ENCODE data around the gene ACKR2.

ACKR2 gene

GRCh38 chr3:42880601-42881451 is 71.6 kb downstream of the ACKR2 start (continued):
- peak; percentile 58; the same call in 1 of the 2 replicates for TF ChIP-seq ZIC2 (tag by site-specific recombination; IDR thresholded peaks at IDR 0.05)
- TF ChIP-seq YY2 (tag by site-specific recombination; IDR thresholded peaks at IDR 0.05), result no peak
- no peak for TF ChIP-seq ZNF645 (tag by site-specific recombination; IDR thresholded peaks at IDR 0.05)
- no peak for TF ChIP-seq ZNF202 (tag by site-specific recombination; IDR thresholded peaks at IDR 0.05; ENCODE audit: borderline replicate concordance)
- TF ChIP-seq ZBTB44 (tag by site-specific recombination; IDR thresholded peaks at IDR 0.05), result no peak
- no peak for TF ChIP-seq ZNF239 (tag by site-specific recombination; IDR thresholded peaks at IDR 0.05)
- TF ChIP-seq ZNF404 (tag by site-specific recombination; IDR thresholded peaks at IDR 0.05), result no peak
- no peak for TF ChIP-seq REPIN1 (tag by site-specific recombination; IDR thresholded peaks at IDR 0.05; ENCODE audit: low read depth)
- TF ChIP-seq ZSCAN30 (tag by site-specific recombination; IDR thresholded peaks at IDR 0.05), result peak; percentile 44; the same call in 1 of the 2 replicates
- no peak for TF ChIP-seq ZNF391 (tag by site-specific recombination; IDR thresholded peaks at IDR 0.05; ENCODE audit: borderline replicate concordance, low read depth)
- no peak for TF ChIP-seq ZBTB1 (tag by site-specific recombination; IDR thresholded peaks at IDR 0.05)
- no peak for TF ChIP-seq ZNF221 (tag by site-specific recombination; IDR thresholded peaks at IDR 0.05; ENCODE audit: borderline replicate concordance)
- TF ChIP-seq, protein P1, sequence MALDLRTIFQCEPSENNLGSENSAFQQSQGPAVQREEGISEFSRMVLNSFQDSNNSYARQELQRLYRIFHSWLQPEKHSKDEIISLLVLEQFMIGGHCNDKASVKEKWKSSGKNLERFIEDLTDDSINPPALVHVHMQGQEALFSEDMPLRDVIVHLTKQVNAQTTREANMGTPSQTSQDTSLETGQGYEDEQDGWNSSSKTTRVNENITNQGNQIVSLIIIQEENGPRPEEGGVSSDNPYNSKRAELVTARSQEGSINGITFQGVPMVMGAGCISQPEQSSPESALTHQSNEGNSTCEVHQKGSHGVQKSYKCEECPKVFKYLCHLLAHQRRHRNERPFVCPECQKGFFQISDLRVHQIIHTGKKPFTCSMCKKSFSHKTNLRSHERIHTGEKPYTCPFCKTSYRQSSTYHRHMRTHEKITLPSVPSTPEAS (tag by site-specific recombination; IDR thresholded peaks at IDR 0.05), result no peak
- no peak for TF ChIP-seq ZNF132 (tag by site-specific recombination; IDR thresholded peaks at IDR 0.05; ENCODE audit: borderline replicate concordance)
- no peak for TF ChIP-seq ZBTB17 (tag by site-specific recombination; IDR thresholded peaks at IDR 0.05)
- no peak for TF ChIP-seq FEZF1 (tag by site-specific recombination; IDR thresholded peaks at IDR 0.05)
- no peak for TF ChIP-seq ZNF785 (tag by site-specific recombination; IDR thresholded peaks at IDR 0.05)
- TF ChIP-seq ZBTB7A (tag by site-specific recombination; IDR thresholded peaks at IDR 0.05; ENCODE audit: low read depth), result no peak
- TF ChIP-seq, protein P2, sequence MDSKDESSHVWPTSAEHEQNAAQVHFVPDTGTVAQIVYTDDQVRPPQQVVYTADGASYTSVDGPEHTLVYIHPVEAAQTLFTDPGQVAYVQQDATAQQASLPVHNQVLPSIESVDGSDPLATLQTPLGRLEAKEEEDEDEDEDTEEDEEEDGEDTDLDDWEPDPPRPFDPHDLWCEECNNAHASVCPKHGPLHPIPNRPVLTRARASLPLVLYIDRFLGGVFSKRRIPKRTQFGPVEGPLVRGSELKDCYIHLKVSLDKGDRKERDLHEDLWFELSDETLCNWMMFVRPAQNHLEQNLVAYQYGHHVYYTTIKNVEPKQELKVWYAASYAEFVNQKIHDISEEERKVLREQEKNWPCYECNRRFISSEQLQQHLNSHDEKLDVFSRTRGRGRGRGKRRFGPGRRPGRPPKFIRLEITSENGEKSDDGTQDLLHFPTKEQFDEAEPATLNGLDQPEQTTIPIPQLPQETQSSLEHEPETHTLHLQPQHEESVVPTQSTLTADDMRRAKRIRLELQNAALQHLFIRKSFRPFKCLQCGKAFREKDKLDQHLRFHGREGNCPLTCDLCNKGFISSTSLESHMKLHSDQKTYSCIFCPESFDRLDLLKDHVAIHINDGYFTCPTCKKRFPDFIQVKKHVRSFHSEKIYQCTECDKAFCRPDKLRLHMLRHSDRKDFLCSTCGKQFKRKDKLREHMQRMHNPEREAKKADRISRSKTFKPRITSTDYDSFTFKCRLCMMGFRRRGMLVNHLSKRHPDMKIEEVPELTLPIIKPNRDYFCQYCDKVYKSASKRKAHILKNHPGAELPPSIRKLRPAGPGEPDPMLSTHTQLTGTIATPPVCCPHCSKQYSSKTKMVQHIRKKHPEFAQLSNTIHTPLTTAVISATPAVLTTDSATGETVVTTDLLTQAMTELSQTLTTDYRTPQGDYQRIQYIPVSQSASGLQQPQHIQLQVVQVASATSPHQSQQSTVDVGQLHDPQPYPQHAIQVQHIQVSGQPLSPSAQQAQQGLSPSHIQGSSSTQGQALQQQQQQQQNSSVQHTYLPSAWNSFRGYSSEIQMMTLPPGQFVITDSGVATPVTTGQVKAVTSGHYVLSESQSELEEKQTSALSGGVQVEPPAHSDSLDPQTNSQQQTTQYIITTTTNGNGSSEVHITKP (tag by site-specific recombination; IDR thresholded peaks at IDR 0.05), result no peak
- no peak for TF ChIP-seq ZNF571 (tag by site-specific recombination; IDR thresholded peaks at IDR 0.05)
- no peak for TF ChIP-seq OSR2 (tag by site-specific recombination; IDR thresholded peaks at IDR 0.05)
- no peak for TF ChIP-seq ZNF768 (tag by site-specific recombination; IDR thresholded peaks at IDR 0.05)
- no peak for TF ChIP-seq ZNF664 (tag by site-specific recombination; IDR thresholded peaks at IDR 0.05)
- TF ChIP-seq HOXC10 (CRISPR knock-in tag; IDR thresholded peaks at IDR 0.05), result no peak
- TF ChIP-seq KLF7 (tag by site-specific recombination; IDR thresholded peaks at IDR 0.05; ENCODE audit: borderline replicate concordance), result peak; percentile 76; the same call in 1 of the 2 replicates
- TF ChIP-seq, protein P3, sequence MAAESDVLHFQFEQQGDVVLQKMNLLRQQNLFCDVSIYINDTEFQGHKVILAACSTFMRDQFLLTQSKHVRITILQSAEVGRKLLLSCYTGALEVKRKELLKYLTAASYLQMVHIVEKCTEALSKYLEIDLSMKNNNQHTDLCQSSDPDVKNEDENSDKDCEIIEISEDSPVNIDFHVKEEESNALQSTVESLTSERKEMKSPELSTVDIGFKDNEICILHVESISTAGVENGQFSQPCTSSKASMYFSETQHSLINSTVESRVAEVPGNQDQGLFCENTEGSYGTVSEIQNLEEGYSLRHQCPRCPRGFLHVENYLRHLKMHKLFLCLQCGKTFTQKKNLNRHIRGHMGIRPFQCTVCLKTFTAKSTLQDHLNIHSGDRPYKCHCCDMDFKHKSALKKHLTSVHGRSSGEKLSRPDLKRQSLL (tag by site-specific recombination; IDR thresholded peaks at IDR 0.05), result no peak
- TF ChIP-seq ZNF335 (tag by site-specific recombination; conservative IDR thresholded peaks at IDR 0.05), result peak; percentile 84
- no peak for TF ChIP-seq ZNF302 (tag by site-specific recombination; IDR thresholded peaks at IDR 0.05; ENCODE audit: low read depth)
- no peak for TF ChIP-seq ZNF211 (tag by site-specific recombination; IDR thresholded peaks at IDR 0.05; ENCODE audit: low read depth)

Measured in HEK293 (cell line).